Liver (tissue), 9 donors: Measurements from ENCODE around the gene SUMF2. TPM values are rescaled to one million over a fixed set of nuclear protein-coding genes. Genes with fewer than 3 reads are reported as not detected.
"Not testable (repeated sequence)": the region's sequence is repeated elsewhere in the genome, so short reads cannot be mapped to it uniquely, and the experiment has no call there.

Experiments used
- DNase-seq: peaks from one replicate; pipeline ENCODE4 v3.0.0-alpha.2; 2017; ENCODE audit warnings: low spot score
- H3K27ac ChIP-seq, 2 donors: one replicate each; pipeline ENCODE4 v1.7.0; 2013; ENCODE audit warnings: inconsistent platforms in 2 of 2, low read length in 2 of 2, control low read depth in 1 of 2, low read depth in 1 of 2, mild to moderate bottlenecking in 1 of 2
- H3K27me3 ChIP-seq, 4 donors: one replicate each; pipeline versions ENCODE4 v1.6.1 to v1.7.0; 2013; ENCODE audit warnings: low read length in 3 of 4, inconsistent platforms in 1 of 4, mild to moderate bottlenecking in 1 of 4, moderate library complexity in 1 of 4; ENCODE audit not compliant: control insufficient read depth in 4 of 4, insufficient read depth in 4 of 4
- H3K36me3 ChIP-seq, 4 donors: one replicate each; pipeline versions ENCODE4 v1.6.1 to v1.7.0; 2013; ENCODE audit warnings: low read length in 3 of 4, mild to moderate bottlenecking in 3 of 4, low read depth in 1 of 4, moderate library complexity in 1 of 4; ENCODE audit not compliant: control insufficient read depth in 4 of 4, insufficient read depth in 3 of 4
- H3K4me1 ChIP-seq, 4 donors: one replicate each; pipeline versions ENCODE4 v1.6.1 to v1.7.0; 2013; ENCODE audit warnings: low read length in 3 of 4, mild to moderate bottlenecking in 3 of 4, moderate library complexity in 1 of 4; ENCODE audit not compliant: control insufficient read depth in 4 of 4, insufficient read depth in 4 of 4
- H3K4me3 ChIP-seq, 3 donors: one replicate each; pipeline versions ENCODE4 v1.6.1 to v1.7.0; 2013; ENCODE audit warnings: low read length in 3 of 3, control low read depth in 1 of 3, low read depth in 1 of 3, mild to moderate bottlenecking in 1 of 3
- H3K9ac ChIP-seq, 2 donors: one replicate each; pipeline ENCODE4 v1.7.0; 2013; ENCODE audit warnings: low read length in 2 of 2, mild to moderate bottlenecking in 2 of 2, moderate library complexity in 2 of 2, control low read depth in 1 of 2, low read depth in 1 of 2
- H3K9me3 ChIP-seq, 4 donors: one replicate each; pipeline versions ENCODE4 v1.6.1 to v1.7.0; 2013; ENCODE audit warnings: low read length in 3 of 4; ENCODE audit not compliant: control insufficient read depth in 4 of 4
- FOXA1 ChIP-seq: IDR thresholded peaks from 2 replicates; pipeline ENCODE4 v1.6.1; 2016; ENCODE audit warnings: antibody characterized with exemption
- FOXA2 ChIP-seq: IDR thresholded peaks from 2 replicates; pipeline ENCODE4 v1.6.1; 2016; ENCODE audit warnings: antibody characterized with exemption
- GABPA ChIP-seq, 2 donors: IDR thresholded peaks in 1 of 2; conservative IDR thresholded peaks in 1 of 2; 2 replicates each; pipeline ENCODE4 v1.6.1; 2016; ENCODE audit warnings: antibody characterized with exemption in 2 of 2, mild to moderate bottlenecking in 1 of 2, moderate library complexity in 1 of 2
- HNF4A ChIP-seq, 2 donors: conservative IDR thresholded peaks; 2 replicates each; pipeline ENCODE4 v1.6.1; 2016; ENCODE audit warnings: antibody characterized with exemption in 2 of 2, mild to moderate bottlenecking in 2 of 2
- JUND ChIP-seq, 2 donors: IDR thresholded peaks; 2 replicates each; pipeline ENCODE4 v1.6.1; 2016; ENCODE audit warnings: antibody characterized with exemption in 2 of 2
- NR2F2 ChIP-seq: IDR thresholded peaks from 2 replicates; pipeline ENCODE4 v1.6.1; 2016; ENCODE audit warnings: antibody characterized with exemption
- RAD21 ChIP-seq, 2 donors: IDR thresholded peaks; 2 replicates each; pipeline ENCODE4 v1.6.1; 2016; ENCODE audit warnings: antibody characterized with exemption in 2 of 2, mild to moderate bottlenecking in 2 of 2
- RXRA ChIP-seq, 2 donors: IDR thresholded peaks; 2 replicates each; pipeline ENCODE4 v1.6.1; 2017 to 2018; ENCODE audit warnings: antibody characterized with exemption in 2 of 2, mild to moderate bottlenecking in 1 of 2
- SP1 ChIP-seq: IDR thresholded peaks from 2 replicates; pipeline ENCODE4 v1.6.1; 2018; ENCODE audit warnings: antibody characterized with exemption, mild to moderate bottlenecking
- YY1 ChIP-seq: IDR thresholded peaks from 2 replicates; pipeline ENCODE4 v1.6.1; 2016; ENCODE audit warnings: antibody characterized with exemption, mild to moderate bottlenecking
- WGBS: extraction: QIAGEN DNeasy Blood & Tissue Kit; methylation state at CpG from one replicate; pipeline ENCODE4 v1.1.7; 2013; 5-methylcytosine and 5-hydroxymethylcytosine counted together
- polyA plus RNA-seq, 2 donors: library from polyadenylated mRNA; stranded (reverse) in 1 of 2; unstranded in 1 of 2; fragments of 200-250 nt in 1 of 2; fragments of >200 nt in 1 of 2; fragmentation: Nextera tagmentation in 1 of 2; extraction: Ambion mirVana in 1 of 2; gene quantifications; one replicate each; pipeline versions ENCODE4 v1.2.1 to v1.2.3, GENCODE V29; 2013 to 2015
- total RNA-seq, 2 donors: library from RNA; depleted of rRNA; stranded (reverse); fragments of >200 nt; gene quantifications; one replicate each; pipeline ENCODE4 v1.2.3, GENCODE V29; 2014
- TF ChIP-seq, protein P1 (sequence below): fragments of 150-350 bp; IDR thresholded peaks from 2 replicates; pipeline ENCODE4 v1.5.1; 2017; ENCODE audit warnings: improper control_type of control experiment, low read depth, low read length; ENCODE audit not compliant: missing input control
- TF ChIP-seq, protein P2 (sequence below): IDR thresholded peaks from 2 replicates; pipeline ENCODE4 v1.6.1; 2016; ENCODE audit warnings: antibody characterized with exemption
- TF ChIP-seq, protein P3 (sequence below): IDR thresholded peaks from 2 replicates; pipeline ENCODE4 v1.6.1; 2016; ENCODE audit warnings: antibody characterized with exemption
- TF ChIP-seq, protein P4 (sequence below): IDR thresholded peaks from 2 replicates; pipeline ENCODE4 v1.6.1; 2016; ENCODE audit warnings: antibody characterized with exemption
- TF ChIP-seq, protein P5 (sequence below): IDR thresholded peaks from 2 replicates; pipeline ENCODE4 v1.6.1; 2016; ENCODE audit warnings: antibody characterized with exemption, mild to moderate bottlenecking
- donor health status: healthy.
- donor health status: healthy.
- donor health status: healthy.
- donor health status: healthy.
- donor health status: healthy.

SUMF2 gene
- total and polyA plus RNA-seq, 4 donors = 67.1 to 104 (median 74.8) TPM

DNA sequence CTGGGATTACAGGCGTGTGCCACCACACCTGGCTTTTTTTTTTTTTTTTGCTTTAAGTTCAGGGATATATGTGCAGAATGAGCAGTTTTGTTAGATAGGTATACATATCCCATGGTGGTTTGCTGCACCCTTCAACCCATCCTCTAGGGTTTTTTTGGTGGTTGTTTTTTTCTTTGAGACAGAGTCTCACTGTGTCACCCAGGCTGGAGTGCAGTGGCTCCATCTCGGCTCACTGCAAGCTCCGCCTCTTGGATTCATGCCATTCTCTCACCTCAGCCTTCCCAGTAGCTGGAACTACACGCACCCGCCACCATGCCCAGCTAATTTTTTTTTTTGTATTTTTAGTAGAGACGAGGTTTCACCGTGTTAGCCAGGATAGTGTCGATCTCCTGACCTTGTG lies 15.3 kb upstream of the SUMF2 start:
- H3K9me3 ChIP-seq = not testable (repeated sequence)
- H3K27ac ChIP-seq = peak overlapping the region; percentile 26 to 28

DNA sequence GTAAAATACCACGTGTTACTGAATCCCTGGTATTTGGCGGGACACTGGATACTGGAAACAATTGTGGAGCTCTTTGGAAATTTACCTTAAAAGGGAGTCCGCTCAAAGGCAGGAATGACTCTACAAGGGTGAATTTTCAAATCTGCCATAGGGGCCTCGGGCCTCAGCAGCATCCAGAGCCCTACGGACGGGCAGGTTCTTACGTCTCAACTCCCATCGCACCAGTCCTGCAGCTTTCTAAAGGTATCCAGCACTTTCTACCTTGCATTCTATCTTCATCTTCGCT lies 13.1 kb upstream of the SUMF2 start:
- no peak for TF ChIP-seq HNF4A (conservative IDR thresholded peaks at IDR 0.05)
- Histone ChIP-seq H3K36me3 (peaks cover 2 to 19% (median 10%) of the 10 kb centered on the region in 4 donors), H3K9ac (peak overlapping the region; percentile 86 to 99), H3K9me3 (no peaks in the 10 kb centered on the region), H3K27me3 (no peaks in the 10 kb centered on the region), H3K4me1 (peaks cover 11 to 23% (median 16%) of the 10 kb centered on the region in 4 donors), H3K27ac (peak overlapping the region; percentile 90 to 92), H3K4me3 (peak overlapping the region; percentile 63 to 88 (median 87))
- DNase-seq = no peak
- WGBS = under 1% methylated on average over 9 of the region's 9 CpGs

More for the DNA sequence above, 15.3 kb upstream of the SUMF2 start:
- not testable (repeated sequence) for H3K27me3 ChIP-seq, H3K36me3 ChIP-seq, H3K4me3 ChIP-seq, H3K9ac ChIP-seq
- DNase-seq = peak; percentile 43
- TF ChIP-seq YY1 (peak; percentile 45), RAD21 (IDR thresholded peaks at IDR 0.05) (peak in 1 of 2 donors; percentile 18)
- WGBS = 35% methylated on average over 8 of the region's 8 CpGs
- H3K4me1 ChIP-seq = peaks cover 11 to 23% (median 16%) of the 10 kb centered on the region in 4 donors

DNA sequence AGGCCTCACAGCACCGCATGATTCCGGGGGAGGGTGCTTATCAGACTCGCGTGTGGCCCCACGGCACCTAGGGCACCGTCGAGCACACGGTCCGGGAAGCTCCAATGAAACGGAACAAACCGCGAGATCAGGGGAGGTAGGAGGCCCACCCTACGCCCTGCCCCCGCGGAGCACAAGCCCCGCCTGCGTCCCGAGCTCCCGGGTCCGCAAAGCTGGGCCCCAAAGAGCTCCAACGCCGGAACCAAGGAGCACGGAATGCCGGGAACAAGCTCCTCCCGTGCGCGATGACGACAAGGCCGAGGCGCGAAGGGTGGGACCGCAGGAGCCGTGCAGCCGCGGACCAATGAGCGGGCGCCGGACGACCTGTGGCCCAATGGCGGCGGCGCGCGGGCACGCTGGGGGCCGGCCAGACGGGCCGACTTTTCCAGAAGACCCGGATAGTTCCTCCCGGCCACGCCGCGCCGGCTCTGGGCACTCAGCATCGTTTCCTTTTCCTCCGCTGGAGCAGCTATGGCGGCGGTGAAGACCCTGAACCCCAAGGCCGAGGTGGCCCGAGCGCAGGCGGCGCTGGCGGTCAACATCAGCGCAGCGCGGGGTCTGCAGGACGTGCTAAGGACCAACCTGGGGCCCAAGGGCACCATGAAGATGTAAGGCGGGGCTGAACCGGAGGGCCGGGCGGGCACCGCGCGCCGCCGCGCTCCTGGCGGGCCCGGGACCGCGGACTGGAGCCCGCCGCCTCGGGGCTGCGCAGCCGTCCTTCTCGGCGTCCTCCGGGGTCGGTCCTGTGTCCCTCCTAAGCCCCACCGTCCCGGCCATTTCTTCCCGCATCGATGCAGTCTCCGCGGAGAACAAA lies 12.5 kb upstream of the SUMF2 start, which contains the start of the genes CCT6A and PSPH:
Gene CCT6A (plus strand): TSS at position 427 of the 853 bp plus-strand sequence. CDS start 84 bp downstream, at position 511.
Gene PSPH (minus strand): TSS at position 106 of the 853 bp plus-strand sequence. CDS start 30,232 bp downstream, outside the sequence.
- Histone ChIP-seq H3K27me3 (no peaks in the 10 kb centered on the region), H3K27ac (peak within 1 kb of the TSS; percentile 90 to 92), H3K9me3 (no peaks in the 10 kb centered on the region), H3K9ac (peak within 1 kb of the TSS; percentile 86 to 99), H3K36me3 (peaks cover 5 to 24% (median 14%) of the 10 kb centered on the region in 4 donors), H3K4me1 (peaks cover 9 to 23% (median 16%) of the 10 kb centered on the region in 4 donors), H3K4me3 (peak within 1 kb of the TSS; percentile 75 to 88 (median 87))
- peak; percentile 95 for DNase-seq
- WGBS = under 1% methylated on average over 97 of the region's 97 CpGs
- no peak for TF ChIP-seq NR2F2
- TF ChIP-seq FOXA1 = peak; percentile 21
- TF ChIP-seq, protein P1, sequence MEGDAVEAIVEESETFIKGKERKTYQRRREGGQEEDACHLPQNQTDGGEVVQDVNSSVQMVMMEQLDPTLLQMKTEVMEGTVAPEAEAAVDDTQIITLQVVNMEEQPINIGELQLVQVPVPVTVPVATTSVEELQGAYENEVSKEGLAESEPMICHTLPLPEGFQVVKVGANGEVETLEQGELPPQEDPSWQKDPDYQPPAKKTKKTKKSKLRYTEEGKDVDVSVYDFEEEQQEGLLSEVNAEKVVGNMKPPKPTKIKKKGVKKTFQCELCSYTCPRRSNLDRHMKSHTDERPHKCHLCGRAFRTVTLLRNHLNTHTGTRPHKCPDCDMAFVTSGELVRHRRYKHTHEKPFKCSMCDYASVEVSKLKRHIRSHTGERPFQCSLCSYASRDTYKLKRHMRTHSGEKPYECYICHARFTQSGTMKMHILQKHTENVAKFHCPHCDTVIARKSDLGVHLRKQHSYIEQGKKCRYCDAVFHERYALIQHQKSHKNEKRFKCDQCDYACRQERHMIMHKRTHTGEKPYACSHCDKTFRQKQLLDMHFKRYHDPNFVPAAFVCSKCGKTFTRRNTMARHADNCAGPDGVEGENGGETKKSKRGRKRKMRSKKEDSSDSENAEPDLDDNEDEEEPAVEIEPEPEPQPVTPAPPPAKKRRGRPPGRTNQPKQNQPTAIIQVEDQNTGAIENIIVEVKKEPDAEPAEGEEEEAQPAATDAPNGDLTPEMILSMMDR = no peak
- TF ChIP-seq GABPA (IDR thresholded peaks at IDR 0.05 in 1 of 2, conservative IDR thresholded peaks at IDR 0.05 in 1 of 2) = peak in 1 of 2 donors; percentile 76
- TF ChIP-seq, protein P2, sequence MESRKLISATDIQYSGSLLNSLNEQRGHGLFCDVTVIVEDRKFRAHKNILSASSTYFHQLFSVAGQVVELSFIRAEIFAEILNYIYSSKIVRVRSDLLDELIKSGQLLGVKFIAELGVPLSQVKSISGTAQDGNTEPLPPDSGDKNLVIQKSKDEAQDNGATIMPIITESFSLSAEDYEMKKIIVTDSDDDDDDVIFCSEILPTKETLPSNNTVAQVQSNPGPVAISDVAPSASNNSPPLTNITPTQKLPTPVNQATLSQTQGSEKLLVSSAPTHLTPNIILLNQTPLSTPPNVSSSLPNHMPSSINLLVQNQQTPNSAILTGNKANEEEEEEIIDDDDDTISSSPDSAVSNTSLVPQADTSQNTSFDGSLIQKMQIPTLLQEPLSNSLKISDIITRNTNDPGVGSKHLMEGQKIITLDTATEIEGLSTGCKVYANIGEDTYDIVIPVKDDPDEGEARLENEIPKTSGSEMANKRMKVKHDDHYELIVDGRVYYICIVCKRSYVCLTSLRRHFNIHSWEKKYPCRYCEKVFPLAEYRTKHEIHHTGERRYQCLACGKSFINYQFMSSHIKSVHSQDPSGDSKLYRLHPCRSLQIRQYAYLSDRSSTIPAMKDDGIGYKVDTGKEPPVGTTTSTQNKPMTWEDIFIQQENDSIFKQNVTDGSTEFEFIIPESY = peak; percentile 95
- no peak for TF ChIP-seq JUND (IDR thresholded peaks at IDR 0.05)
- TF ChIP-seq, protein P3, sequence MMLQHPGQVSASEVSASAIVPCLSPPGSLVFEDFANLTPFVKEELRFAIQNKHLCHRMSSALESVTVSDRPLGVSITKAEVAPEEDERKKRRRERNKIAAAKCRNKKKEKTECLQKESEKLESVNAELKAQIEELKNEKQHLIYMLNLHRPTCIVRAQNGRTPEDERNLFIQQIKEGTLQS = no peak
- peak; percentile 46 to 54 for TF ChIP-seq HNF4A (conservative IDR thresholded peaks at IDR 0.05)
- TF ChIP-seq SP1 = peak; percentile 84
- TF ChIP-seq, protein P4, sequence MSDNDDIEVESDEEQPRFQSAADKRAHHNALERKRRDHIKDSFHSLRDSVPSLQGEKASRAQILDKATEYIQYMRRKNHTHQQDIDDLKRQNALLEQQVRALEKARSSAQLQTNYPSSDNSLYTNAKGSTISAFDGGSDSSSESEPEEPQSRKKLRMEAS = peak; percentile 41
- TF ChIP-seq FOXA2 = no peak
- TF ChIP-seq RXRA (IDR thresholded peaks at IDR 0.05) = peak in 1 of 2 donors; percentile 56
- TF ChIP-seq, protein P5, sequence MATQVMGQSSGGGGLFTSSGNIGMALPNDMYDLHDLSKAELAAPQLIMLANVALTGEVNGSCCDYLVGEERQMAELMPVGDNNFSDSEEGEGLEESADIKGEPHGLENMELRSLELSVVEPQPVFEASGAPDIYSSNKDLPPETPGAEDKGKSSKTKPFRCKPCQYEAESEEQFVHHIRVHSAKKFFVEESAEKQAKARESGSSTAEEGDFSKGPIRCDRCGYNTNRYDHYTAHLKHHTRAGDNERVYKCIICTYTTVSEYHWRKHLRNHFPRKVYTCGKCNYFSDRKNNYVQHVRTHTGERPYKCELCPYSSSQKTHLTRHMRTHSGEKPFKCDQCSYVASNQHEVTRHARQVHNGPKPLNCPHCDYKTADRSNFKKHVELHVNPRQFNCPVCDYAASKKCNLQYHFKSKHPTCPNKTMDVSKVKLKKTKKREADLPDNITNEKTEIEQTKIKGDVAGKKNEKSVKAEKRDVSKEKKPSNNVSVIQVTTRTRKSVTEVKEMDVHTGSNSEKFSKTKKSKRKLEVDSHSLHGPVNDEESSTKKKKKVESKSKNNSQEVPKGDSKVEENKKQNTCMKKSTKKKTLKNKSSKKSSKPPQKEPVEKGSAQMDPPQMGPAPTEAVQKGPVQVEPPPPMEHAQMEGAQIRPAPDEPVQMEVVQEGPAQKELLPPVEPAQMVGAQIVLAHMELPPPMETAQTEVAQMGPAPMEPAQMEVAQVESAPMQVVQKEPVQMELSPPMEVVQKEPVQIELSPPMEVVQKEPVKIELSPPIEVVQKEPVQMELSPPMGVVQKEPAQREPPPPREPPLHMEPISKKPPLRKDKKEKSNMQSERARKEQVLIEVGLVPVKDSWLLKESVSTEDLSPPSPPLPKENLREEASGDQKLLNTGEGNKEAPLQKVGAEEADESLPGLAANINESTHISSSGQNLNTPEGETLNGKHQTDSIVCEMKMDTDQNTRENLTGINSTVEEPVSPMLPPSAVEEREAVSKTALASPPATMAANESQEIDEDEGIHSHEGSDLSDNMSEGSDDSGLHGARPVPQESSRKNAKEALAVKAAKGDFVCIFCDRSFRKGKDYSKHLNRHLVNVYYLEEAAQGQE = peak; percentile 86
- TF ChIP-seq YY1 = peak; percentile 86
- peak in 1 of 2 donors; percentile 19 for TF ChIP-seq RAD21 (IDR thresholded peaks at IDR 0.05)
